NCI-H1930 (cell line): ENCODE data around the gene CEL.
A peak's percentile ranks its signal among the peaks of the same experiment; 100 is the strongest.
"Not testable (repeated sequence)": the region's sequence is repeated elsewhere in the genome, so short reads cannot be mapped to it uniquely, and the experiment has no call there.

Experiments used
- DNase-seq, 2 experiments: peaks; one replicate each; lab custom pipeline; 2025; lab: John Stamatoyannopoulos, UW

Gene CEL

GRCh38 chr9:133061764-133062145, at the start of gene CEL:
Gene CEL, plus strand, starts transcription at chr9:133061981. Its CDS starts 22 bp downstream, at chr9:133062003.
- not testable (repeated sequence) for DNase-seq

GRCh38 chr9:133014696-133015095, 47.1 kb upstream of the CEL start:
- no peak for DNase-seq

- no peak for DNase-seq
Measured at GRCh38 chr9:133023117-133023890, 38.5 kb upstream of the CEL start.

GRCh38 chr9:133026426-133026825, 35.4 kb upstream of the CEL start:
- DNase-seq = no peak

GRCh38 chr9:133027134-133027533, 34.6 kb upstream of the CEL start:
- no peak for DNase-seq

- DNase-seq = no peak
Measured at GRCh38 chr9:133028221-133028620, 33.6 kb upstream of the CEL start.

GRCh38 chr9:133029994-133030316, 31.8 kb upstream of the CEL start:
- DNase-seq = no peak

- DNase-seq = peak; percentile 96 to 99
Measured at GRCh38 chr9:133030317-133031129, 31.3 kb upstream of the CEL start, which contains the start of gene GTF3C5. Gene GTF3C5, plus strand, starts transcription at chr9:133030997. Its CDS starts 15 bp downstream, at chr9:133031012.

GRCh38 chr9:133031130-133031422, 30.7 kb upstream of the CEL start:
- DNase-seq = no peak

GRCh38 chr9:133031496-133031911, 30.3 kb upstream of the CEL start:
- no peak for DNase-seq

GRCh38 chr9:133032171-133032570, 29.6 kb upstream of the CEL start:
- no peak for DNase-seq

GRCh38 chr9:133035669-133036068, 26.1 kb upstream of the CEL start:
- DNase-seq = no peak

GRCh38 chr9:133037775-133038515, 23.8 kb upstream of the CEL start:
- DNase-seq = no peak

- not testable (repeated sequence) for DNase-seq
Measured at GRCh38 chr9:133040892-133041479, 20.8 kb upstream of the CEL start.

- no peak for DNase-seq
Measured at GRCh38 chr9:133041958-133042357, 19.8 kb upstream of the CEL start.

- DNase-seq = no peak
Measured at GRCh38 chr9:133042676-133043075, 19.1 kb upstream of the CEL start.

- no peak for DNase-seq
Measured at GRCh38 chr9:133043449-133044035, 18.2 kb upstream of the CEL start.

GRCh38 chr9:133044125-133044524, 17.7 kb upstream of the CEL start:
- DNase-seq = no peak

- no peak for DNase-seq
Measured at GRCh38 chr9:133044661-133045060, 17.1 kb upstream of the CEL start.

GRCh38 chr9:133045132-133045531, 16.6 kb upstream of the CEL start:
- DNase-seq = no peak

- DNase-seq = no peak
Measured at GRCh38 chr9:133046196-133046899, 15.4 kb upstream of the CEL start.
